Gastroesophageal sphincter (tissue), 3 donors: ENCODE data around the gene TLK2.

Source experiments
- POLR2A ChIP-seq, 2 donors: fragments of 450-650 bp; IDR thresholded peaks; one replicate each; pipeline ENCODE4 v1.6.1; 2017; ENCODE audit warnings: antibody characterized with exemption in 2 of 2, mild to moderate bottlenecking in 2 of 2, moderate library complexity in 1 of 2
- TF ChIP-seq, protein P1 (sequence below), 4 experiments: fragments of 200-600 bp in 2 of 4; fragments of 450-650 bp in 2 of 4; sonication (generic) in 1 of 4; IDR thresholded peaks; one replicate each; pipeline ENCODE4 v1.5.1; 2017 to 2019; ENCODE audit warnings: antibody characterized with exemption in 4 of 4, mild to moderate bottlenecking in 2 of 4, moderate library complexity in 2 of 4

- TF ChIP-seq, protein P1, sequence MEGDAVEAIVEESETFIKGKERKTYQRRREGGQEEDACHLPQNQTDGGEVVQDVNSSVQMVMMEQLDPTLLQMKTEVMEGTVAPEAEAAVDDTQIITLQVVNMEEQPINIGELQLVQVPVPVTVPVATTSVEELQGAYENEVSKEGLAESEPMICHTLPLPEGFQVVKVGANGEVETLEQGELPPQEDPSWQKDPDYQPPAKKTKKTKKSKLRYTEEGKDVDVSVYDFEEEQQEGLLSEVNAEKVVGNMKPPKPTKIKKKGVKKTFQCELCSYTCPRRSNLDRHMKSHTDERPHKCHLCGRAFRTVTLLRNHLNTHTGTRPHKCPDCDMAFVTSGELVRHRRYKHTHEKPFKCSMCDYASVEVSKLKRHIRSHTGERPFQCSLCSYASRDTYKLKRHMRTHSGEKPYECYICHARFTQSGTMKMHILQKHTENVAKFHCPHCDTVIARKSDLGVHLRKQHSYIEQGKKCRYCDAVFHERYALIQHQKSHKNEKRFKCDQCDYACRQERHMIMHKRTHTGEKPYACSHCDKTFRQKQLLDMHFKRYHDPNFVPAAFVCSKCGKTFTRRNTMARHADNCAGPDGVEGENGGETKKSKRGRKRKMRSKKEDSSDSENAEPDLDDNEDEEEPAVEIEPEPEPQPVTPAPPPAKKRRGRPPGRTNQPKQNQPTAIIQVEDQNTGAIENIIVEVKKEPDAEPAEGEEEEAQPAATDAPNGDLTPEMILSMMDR (IDR thresholded peaks at IDR 0.05): no peak
- no peak for TF ChIP-seq POLR2A (IDR thresholded peaks at IDR 0.05)
These were observed 146.7 kb downstream of the TLK2 start for GRCh38 chr17:62625184-62625869.
